Measurements from ENCODE around the gene RPS3.

DNA sequence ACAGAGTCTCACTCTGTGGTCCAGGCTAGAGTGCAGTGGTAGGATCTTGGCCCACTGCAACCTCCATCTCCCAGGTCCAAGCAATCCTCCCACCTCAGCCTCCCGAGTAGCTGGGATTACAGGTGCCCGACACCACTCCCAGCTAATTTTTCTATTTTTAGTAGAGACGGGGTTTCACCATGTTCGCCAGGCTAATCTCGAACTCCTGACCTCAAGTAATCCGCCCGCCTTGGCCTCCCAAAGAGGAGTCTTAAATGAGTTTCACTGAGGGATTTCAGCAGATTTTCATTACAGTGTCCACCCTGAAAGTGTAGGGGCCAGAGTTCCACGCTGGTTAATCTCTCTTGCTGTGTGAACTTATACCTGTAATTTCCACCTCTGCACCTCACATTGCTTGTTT lies 412 bp upstream of the RPS3 start:
- TF ChIP-seq CTCF (IDR thresholded peaks at IDR 0.05; ENCODE audit: poor library complexity) (no peak), EZH2 (IDR thresholded peaks at IDR 0.05; ENCODE audit: borderline replicate concordance) (no peak), EZH2phosphoT487 (IDR thresholded peaks at IDR 0.05; ENCODE audit: low read depth, severe bottlenecking, unreplicated experiment) (no peak)

All from hepatocyte (in vitro differentiated cells).